DMS114 treated with DMSO at 0.1 percent for 48 hours (cell line): Measurements from ENCODE around the gene KRT6A.

Source experiments
- DNase-seq: peaks from one replicate; lab custom pipeline; 2025; ENCODE audit not compliant: unreplicated experiment; lab: John Stamatoyannopoulos, UW

KRT6A gene

DNA sequence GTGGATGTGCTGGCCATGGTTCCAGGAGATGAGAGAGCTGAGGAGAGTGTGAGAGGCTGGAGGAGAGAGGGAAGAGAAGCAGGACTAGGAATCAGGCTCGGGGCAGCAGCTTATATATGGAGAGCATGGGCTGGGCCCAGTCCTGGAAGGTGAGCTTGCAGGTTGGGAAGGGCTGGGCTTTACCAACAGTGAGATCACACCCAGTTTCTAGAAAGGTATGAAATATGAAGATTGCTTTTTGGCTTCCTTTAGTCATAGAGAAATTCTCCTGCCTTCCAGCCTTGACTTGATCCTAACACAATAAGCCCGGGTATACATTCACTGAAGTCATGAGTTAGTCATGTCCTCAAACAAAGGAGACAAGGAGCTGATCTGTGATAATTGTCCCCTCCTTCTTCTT, at the start of gene KRT6A:
KRT6A (minus strand) TSS at position 86 of the 400 bp plus-strand sequence; CDS start at position 17, 69 bp downstream.
- no peak for DNase-seq

- DNase-seq: no peak
Measured at GRCh38 chr12:52542157-52542556, 49.1 kb upstream of the KRT6A start.

DNA sequence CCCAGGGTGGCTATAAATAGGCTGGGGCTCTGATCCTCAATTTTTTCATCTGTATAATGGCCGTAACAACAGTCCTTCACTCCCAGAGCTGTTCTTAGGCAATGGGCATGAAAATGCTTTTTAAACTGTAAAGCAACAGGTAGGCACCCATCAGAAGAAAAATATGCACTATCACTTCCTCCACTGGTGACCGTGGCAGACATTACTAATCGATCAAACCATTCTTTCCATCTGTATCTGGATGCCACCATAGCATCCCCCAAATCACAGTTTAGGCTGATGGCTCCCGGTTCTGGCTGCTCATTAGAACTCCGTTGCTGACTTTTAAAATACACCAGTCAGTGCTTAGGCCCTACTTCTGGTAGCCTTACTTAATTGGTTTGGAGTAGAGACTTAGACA, 48.7 kb upstream of the KRT6A start:
- DNase-seq: no peak

DNA sequence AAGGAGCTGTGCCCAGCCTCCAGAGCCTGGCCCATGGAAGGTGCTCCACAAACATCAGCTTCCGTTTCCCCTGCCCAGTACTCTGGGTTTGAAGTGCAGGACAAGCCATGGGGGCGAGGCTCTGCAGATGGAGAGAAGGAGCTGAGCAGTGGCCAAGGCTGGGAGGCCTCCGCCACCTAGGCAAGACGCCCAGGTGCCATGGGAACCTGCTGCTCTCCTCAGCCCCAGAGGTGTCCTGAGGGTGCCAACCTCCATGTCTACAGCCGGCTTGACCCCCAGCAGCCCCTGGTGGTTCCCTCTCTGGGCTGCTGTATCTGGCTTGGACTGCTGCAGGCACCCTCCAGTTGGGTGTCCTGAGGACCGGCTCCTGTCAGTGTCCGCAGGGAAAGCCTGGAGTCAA, 47.5 kb upstream of the KRT6A start:
- no peak for DNase-seq

DNA sequence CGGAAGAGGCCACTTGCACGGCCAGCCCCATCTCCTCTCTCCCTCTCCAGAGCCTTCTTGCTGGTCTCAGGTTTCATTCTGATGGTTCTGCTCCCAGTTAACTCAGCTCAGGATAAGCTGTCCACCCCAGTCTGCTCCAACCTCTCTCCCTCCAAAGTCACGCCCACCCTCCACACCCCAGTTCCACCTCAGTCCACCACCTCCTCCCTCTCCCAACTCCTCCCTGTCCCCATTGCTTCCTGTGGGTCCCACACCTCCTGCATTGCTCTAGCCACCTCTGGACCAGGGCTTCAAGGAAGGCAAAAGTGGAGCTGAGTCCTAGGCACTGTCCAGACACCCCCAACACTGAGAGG, 46.7 kb upstream of the KRT6A start:
- no peak for DNase-seq

GRCh38 chr12:52539083-52539820, 46.2 kb upstream of the KRT6A start:
- no peak for DNase-seq

GRCh38 chr12:52537101-52537500, 44.0 kb upstream of the KRT6A start:
- no peak for DNase-seq

DNA sequence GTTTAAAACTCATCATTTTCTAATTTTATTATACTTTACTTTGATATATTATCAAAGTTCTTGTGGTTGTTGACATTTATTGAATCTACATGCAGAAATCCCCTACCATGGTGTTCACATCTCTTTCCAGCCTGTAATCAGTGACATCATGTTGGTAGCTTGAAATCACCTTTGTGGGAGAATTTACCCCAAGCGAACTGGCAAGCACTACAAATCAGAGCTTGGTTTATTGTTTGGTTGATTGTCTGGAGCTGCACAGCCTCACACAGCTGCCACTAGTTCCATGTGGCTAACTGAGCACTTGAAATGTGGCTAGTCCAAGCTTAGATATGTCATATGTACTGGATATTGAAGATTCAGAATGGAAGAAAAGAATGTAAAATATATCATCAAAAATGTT, 42.5 kb upstream of the KRT6A start:
- no peak for DNase-seq

DNA sequence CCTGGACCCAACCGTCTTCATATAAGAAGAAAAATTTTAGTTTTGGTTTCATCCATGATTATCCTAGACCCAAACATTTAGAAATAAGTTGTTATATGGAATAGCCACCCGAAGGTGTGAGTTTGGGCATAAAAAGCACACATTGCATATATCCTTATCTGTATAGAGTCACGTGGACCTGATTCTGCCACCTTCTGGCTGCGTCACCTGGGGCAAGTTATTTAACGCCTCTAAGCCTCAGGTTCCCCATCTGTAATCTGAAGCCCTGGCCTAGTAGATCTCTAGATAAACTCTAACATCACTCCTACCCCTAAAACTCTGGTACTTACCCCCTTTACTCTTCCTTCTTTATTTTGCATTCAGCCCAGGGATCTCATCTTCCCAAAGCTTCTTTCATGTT, 41.4 kb upstream of the KRT6A start:
- no peak for DNase-seq

GRCh38 chr12:52533686-52534470, 40.8 kb upstream of the KRT6A start:
- DNase-seq: no peak

DNA sequence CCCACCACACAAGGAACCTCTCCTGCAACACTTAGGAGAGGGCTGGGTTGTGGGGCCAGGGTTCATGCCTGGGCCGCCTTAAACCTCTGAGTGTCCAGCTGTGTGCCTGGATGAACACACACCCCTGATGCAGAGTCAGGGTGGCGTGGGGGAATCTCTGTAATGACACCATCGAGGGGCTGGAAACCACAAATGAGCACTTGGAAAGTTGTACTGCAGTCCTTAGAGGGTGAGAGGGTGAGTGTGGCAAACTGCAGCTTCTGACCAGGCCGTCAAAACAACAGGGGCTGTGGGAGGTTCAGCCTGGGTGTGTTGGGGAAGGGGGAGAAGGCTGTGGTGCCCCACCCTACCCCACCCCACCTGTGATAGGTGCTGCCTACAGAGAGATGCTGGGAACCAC, 39.6 kb upstream of the KRT6A start:
- no peak for DNase-seq

GRCh38 chr12:52531566-52532300, 38.7 kb upstream of the KRT6A start:
- DNase-seq: no peak

DNA sequence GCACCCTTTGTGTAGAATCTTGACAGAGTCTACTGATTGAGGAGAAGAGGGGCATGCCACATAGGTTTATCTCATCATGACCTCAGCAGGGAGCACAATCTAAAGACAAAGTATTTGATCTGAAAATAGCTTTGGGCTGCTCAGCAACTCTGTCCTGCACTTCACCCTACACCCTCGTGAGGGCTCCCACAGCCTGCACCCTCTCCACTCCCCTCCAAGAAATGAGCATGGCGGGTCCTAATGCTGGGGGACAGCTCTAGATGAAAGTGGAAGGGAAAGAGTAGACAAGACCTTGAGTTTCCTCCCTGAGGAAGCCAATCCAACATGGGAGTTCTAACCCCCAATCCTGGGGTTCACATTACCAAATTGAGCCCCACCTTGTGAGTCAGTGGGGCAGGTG, 37.8 kb upstream of the KRT6A start:
- DNase-seq: no peak

DNA sequence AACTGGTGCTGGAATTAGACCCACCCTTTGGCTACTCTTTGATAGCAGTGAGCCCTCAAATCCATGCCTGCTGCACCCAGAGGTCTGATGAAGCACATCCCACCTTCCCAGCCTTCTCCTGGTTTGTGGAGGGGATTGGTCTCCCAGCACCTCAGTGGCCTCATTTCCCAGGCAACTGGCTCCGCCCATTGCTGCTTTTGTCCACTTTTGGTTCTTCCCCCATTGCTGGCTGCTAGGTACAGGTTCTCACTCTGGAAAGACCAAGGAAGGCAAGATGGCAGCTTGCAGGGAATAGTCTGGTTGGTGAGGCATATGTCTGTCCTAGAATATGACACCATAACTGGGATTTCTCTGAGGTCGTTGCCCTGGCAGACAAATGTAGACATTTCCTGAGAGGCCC, 37.3 kb upstream of the KRT6A start:
- DNase-seq: no peak

DNA sequence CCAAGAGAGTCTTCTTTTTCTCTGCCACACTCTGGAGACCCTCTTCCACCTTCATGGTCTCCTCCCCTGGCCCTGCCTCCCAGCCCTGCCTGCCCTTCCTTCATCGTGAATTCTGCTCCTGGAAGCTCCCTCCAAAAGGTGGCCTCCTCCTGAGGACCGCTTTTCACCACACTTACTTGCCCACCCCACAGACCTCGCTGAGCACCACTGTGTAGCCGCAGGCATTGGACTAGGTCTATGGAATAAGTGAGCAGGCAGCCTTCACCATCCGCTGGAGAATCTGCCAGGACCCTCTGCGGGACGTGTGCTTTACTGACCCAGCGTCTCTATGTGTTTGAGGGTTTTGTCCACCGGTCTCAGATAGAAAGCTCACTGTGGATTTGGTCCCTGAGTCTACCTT, 36.8 kb upstream of the KRT6A start:
- DNase-seq: no peak

DNA sequence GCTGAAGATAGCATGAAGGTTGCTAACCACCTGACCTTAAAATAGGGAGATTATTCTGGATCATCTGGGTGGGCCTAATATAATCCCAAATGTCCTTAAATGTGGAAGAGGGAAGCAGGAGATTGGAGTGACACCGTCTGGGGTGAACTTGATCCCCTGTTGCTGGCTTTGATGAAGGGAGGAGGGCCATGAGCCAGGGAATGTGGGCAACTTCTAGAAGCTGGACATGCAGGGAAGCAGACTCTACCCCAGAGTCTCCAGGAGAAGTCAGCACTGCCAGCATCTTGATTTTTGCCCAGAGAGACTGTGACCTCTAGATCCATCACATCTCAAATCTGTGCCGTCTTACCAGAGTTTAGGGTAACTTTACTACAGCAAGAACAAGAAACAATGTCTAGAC, 36.4 kb upstream of the KRT6A start:
- no peak for DNase-seq

DNA sequence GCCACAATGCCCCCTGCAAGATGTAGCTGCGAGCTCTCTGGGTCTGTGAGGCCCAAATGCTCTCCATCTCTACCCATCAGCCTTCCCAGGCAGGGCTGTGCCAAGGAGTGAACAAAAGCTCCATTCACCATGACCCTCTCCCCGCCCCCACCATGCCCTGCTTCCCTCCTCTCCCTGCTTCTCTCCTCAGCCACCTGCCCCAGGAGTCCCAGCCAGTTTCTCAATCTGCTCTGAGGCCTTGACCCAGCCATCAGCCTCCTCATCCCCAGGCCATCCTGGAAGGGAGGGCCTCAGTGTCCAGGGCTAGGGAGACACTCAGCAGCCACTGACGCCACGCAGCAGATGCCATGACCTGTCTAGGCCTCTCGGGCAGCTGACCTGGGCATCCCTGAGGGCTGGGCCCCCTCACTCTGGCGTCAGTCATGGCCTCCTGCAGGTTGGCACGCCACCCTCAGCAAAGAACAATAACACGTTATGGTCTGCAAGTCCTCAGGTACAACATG, 35.6 kb upstream of the KRT6A start:
- no peak for DNase-seq

- DNase-seq: no peak
Measured at GRCh38 chr12:52527121-52527800, 34.2 kb upstream of the KRT6A start.

GRCh38 chr12:52526511-52526951, 33.5 kb upstream of the KRT6A start:
- no peak for DNase-seq

DNA sequence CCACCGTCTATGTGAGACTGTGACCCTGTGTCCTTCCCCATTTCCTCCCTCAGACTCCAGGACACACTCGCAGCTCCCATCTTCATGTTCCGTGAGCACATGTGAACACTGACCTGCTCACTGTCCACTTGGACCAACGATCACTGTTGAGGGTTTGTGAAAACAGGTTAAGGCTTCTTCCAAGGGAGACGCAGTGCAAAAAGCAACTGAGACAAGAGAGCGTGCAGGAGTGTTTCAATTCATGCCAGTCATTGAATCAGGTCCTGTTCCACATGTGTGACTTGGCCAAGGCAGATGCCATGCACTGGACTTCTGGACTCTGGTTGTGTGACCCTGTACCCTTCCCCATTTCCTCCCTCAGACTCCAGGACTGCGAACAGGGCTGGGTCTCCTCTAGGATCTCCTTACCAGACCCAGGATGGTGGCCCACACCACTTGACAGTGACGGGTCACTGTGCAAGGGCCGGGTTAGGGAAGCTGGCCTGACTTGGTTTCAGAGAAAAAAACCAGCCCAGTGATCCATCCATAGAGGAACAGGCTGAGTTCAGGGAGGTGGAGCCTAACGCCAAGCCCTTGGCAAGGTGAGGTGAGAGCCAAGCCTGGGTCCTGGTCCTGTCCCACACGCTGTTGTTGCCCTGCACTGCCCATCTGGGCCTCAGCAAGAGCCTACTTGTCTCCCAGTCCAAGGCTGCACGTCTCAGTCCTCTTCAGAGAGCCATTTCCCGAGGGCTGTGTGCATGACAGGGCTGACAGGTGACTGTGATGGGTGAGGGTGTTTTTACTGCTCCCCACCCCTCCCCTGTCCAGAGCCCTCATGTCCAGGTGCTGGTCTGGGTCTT, 32.8 kb upstream of the KRT6A start:
- no peak for DNase-seq
